NCI-H2171 treated with DMSO at 0.1 percent for 48 hours (cell line): ENCODE data around the gene FGFBP2.

Experiments used
- DNase-seq: peaks from one replicate; lab custom pipeline; 2025; lab: John Stamatoyannopoulos, UW

Gene FGFBP2, protein sequence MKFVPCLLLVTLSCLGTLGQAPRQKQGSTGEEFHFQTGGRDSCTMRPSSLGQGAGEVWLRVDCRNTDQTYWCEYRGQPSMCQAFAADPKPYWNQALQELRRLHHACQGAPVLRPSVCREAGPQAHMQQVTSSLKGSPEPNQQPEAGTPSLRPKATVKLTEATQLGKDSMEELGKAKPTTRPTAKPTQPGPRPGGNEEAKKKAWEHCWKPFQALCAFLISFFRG

DNA sequence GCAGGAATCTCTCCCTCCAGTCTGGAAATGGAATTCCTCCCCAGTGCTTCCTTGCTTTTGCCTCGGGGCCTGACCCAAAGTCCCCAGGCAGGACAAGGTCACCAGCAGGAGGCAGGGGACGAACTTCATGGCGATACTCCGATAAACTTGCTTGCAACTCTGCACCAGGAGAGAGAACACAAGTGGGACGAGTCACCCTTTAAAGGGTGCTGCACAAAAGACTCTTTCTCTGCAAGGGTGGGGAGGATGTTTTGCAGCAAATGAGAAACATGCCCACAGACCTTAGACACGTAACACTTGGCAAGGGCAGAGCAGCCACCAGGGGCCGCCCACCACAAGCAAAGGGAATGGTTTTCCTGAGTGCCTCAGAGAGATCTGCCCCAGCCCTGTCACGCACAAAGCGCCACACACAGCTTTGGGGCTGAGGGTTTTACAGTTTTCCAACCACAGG, at the start of gene FGFBP2:
FGFBP2 (minus strand) TSS at position 175 of the 451 bp plus-strand sequence; CDS start at position 129, 46 bp downstream.
- no peak for DNase-seq

DNA sequence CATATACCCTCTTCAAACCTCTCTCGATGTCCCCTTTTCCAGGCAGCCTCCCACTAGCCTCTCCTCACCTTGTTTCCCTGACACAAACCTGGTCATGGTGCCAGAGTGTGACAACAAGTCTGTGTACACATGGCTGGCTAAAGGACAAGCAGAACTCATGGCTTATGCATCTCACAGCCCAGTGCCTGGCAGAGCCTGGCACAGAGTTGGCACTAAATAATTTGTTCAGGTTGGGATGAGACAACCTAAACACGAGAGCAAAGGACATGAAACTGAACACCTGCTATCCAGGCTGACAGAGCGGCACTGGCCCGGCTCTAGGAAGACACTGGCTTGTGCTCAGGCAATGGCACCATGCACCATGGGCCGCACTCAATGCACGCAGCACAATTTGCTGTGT, 48.2 kb upstream of the FGFBP2 start:
- no peak for DNase-seq

- DNase-seq: no peak
Observed at GRCh38 chr4:16009153-16009552, 46.2 kb upstream of the FGFBP2 start.

DNA sequence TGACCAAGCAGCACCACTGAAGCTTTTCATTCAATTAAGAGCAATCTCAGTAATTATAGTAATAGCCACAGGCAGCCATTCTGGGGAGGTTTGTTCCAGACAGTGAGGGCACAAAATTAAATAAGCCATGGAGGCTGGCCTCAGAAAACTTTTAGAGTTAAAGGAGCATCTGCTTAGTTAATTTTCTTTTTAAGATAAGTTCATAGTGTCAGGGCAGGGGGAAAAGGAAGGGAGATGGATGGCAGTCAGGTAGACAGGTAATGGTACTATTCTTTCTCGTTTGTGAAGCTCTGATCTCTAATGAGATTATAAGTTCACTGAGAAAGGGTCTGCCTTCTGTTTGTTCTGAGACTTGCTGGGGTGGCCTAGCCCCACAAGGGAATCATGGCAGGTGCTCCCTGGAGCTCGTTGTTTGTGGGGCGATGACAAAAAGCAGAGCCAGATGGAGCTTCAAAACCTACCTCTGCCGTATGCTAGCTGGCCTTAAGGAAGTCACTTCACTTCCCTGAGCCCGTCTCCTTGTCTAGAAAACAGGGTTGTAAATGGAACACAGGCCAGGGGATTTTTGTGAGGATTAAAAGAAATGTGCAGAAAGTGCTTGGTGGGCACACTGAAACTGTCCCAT, 44.6 kb upstream of the FGFBP2 start:
- no peak for DNase-seq

GRCh38 chr4:16006771-16007446, 43.9 kb upstream of the FGFBP2 start:
- DNase-seq: no peak

DNA sequence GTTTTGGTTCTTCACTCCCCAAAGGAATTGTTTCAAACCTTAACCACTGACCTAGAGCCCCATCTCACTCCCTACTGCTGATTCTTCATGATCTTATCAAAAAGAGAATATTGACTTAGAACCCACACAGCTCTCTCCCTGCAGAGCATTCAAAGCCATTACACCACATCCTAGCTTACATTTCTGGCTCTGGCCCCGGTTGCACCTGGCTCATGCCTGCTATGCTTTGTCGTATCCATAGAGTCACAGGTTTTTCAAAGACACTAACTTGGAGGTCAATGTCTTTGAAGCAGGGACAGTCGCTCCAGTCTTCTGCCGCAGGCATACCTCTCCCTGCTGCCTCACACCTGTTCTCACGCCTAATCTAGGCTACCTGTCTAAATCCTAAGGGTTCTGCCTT, 42.7 kb upstream of the FGFBP2 start:
- DNase-seq: no peak

- peak; percentile 36 for DNase-seq
Observed at GRCh38 chr4:16001484-16001858, 38.5 kb upstream of the FGFBP2 start.

GRCh38 chr4:16000708-16001483, 37.9 kb upstream of the FGFBP2 start:
- DNase-seq: no peak

DNA sequence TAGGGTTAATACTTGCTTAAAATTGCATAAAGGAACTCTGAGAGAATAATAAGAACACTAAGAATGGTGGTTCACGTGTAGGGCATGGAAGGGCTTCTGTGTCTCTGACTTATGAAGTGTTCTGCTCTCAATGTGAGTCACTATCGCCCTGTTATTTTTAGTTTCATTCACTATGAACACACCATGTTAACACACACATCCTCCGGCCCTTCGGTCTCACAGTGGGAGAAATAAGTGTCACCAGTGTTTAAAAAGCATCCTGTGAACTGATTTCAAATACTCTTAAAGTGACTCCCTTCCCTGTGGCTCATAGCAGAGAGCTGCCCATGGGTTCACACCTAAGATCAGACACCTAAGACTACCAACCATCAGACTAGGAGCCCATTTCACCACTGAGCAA, 33.8 kb upstream of the FGFBP2 start:
- no peak for DNase-seq

DNA sequence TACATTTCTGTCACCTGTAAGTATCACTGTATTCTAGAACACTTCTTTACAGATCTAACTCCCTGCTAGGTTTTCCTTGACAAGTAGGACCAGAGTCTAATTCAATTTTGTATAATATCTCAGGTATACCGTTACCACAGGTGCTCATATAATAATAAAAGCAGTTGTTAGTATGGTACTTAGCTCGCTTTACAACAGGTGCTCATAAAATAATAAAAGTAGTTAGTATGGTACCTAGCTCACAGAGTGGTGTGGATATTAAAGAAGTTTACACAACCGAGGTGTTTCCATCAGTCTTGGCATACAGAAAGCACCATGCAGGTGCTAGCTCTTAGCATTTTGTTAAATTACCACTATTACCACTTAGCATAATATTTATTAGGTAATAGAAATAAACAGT, 32.9 kb upstream of the FGFBP2 start:
- DNase-seq: no peak

DNA sequence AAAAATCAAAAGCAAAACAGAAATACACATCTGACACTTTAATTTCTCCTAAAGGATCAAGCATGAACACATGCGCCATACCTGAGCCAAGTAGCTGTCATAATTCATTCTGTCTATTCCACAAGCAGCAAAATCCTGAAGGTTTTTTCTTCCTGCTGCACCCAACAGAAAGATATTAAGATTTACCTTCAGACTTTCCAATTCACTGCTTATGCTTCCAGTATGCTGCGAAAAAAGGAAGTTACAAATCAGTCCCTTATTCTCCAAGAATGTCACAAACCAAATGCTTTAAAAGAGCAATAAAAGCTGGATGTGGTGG, 29.2 kb upstream of the FGFBP2 start:
- DNase-seq: no peak

DNA sequence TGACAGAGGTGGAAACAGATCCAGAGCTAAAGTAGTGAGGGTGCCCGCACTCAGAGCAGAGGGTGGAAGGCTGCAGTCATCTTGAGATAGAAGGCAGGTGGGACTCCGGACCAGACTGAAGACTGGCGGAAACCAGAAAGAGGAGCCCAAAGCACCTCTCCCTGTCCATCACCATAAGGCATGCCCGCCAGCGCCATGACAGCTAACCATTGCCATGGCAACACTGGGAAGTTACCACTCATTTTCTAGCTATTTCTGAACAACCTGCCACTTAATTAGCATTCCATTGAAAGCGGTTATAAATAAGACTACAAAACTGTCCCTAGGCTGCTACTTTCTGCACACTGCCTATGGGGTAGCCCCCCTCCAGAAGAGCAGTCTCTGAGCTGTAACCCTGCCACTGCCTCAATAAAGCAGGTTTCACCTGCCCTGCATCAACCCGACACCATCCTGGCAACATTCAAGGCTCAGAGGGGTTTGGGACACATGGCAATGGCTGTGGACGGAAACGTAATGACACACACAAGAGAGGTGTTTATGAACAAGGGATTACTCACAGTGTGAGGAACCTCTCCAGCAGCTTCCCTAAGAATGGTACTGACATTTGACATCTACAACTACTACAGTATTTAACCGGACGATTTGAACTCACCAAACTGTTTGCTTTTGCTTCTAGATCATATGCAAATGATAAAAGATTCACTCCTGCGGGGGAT, 27.8 kb upstream of the FGFBP2 start:
- no peak for DNase-seq

DNA sequence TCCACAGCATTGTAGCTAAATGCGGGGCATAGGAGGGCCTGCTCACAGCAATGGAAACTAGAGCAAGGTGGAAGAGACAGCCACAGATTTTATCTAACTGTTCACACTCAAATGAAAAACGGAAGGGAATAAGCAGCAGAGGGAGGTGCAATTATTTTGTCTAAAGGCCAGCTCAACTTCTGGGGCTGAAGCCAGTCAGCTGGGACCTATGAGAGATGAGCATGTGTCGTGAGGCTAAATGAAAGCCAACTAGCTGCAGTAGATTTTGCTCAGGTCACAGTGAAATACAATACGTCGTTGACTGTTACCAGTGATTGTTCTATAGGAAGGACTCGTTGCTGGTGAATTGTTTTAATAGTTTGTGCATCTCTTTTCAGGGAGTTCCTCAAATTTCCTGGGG, 26.4 kb upstream of the FGFBP2 start:
- DNase-seq: no peak

DNA sequence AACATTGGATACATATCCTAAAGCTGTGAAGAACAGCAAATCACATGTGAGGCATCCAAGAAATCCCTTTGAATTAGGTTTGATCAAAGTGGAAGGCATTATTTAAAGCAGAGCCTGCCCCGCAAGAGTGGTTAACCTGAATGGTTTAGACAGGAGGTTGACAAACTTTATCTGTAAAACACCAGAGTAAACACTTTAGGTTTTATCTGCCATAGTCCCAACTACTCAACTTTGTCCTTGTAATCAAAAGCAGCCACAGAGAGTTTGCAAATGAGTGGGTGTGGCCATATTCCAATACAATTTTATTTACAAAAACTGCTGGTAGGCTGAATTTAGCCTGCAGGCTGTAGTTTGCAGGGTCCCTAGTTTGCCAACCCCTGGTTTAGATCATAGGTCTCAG, 25.2 kb upstream of the FGFBP2 start:
- DNase-seq: no peak

DNA sequence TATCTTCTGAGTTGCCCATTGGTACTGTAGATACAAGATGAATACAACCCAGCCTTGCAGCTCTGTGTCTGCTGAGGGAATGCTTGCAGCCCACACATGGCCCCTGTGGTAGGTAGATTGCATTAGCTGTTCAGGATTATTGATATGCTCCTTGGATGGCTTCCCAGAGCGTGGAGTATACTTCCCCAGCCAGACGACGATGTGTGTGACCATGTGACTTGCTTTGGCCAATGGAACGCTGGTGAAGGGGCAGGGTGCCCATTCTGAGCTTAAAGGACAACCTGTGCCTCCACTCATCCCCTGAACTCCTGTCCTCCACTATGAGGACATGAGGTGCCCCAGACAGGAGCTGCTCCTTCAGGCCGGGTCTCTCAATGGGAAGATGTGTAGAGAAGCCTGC, 23.9 kb upstream of the FGFBP2 start:
- no peak for DNase-seq

DNA sequence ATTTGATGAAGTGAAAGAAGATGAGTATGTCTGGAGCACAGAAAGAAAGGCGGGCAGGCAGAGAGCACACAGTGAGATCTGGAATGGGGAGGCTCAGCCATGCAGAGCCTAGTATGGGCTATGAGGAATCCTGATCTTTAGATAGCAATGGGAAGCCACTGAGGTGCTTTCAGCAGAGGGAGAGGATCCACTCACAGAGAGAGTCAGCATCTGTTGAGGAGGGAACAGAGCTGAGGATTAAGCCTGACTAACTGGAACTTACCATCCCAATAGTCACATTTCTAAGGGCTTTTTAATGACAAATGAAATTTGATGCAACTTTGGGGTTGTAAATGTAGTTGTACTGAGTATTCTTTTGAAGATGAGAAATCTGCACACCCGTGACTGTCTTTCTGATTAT, 20.6 kb upstream of the FGFBP2 start:
- DNase-seq: no peak

GRCh38 chr4:15982842-15983524, 20.0 kb upstream of the FGFBP2 start:
- DNase-seq: no peak

- no peak for DNase-seq
Observed at GRCh38 chr4:15976456-15977447, 13.8 kb upstream of the FGFBP2 start.

GRCh38 chr4:15971068-15971801, 8.3 kb upstream of the FGFBP2 start:
- no peak for DNase-seq
